GM23248 (cell line): ENCODE results near the gene MED17.

Experiments used
- EZH2 ChIP-seq: fragments of 200-600 bp; sonication (generic); IDR thresholded peaks from 2 replicates; pipeline ENCODE4 v1.6.1; 2018; ENCODE audit warnings: antibody characterized with exemption, mild to moderate bottlenecking; ENCODE audit not compliant: insufficient read depth, poor library complexity, severe bottlenecking
- EZH2phosphoT487 ChIP-seq: fragments of 200-600 bp; sonication (generic); IDR thresholded peaks from 2 replicates; pipeline ENCODE4 v1.6.1; 2018; ENCODE audit warnings: antibody characterized with exemption, moderate library complexity, mild to moderate bottlenecking, low read depth; ENCODE audit not compliant: insufficient read depth

- no peak for TF ChIP-seq EZH2
- TF ChIP-seq EZH2phosphoT487, result no peak
Observed at GRCh38 chr11:93843906-93844305, 59.8 kb downstream of the MED17 start.
